Thyroid gland (tissue), 4 donors: ENCODE data around the gene ADAMTS17.

ENCODE experiments used
- POLR2A ChIP-seq, 2 donors: fragments of 450-650 bp; IDR thresholded peaks; one replicate each; pipeline ENCODE4 v1.6.1; 2017; ENCODE audit warnings: antibody characterized with exemption in 2 of 2, mild to moderate bottlenecking in 2 of 2, moderate library complexity in 1 of 2
- TF ChIP-seq, protein P1 (sequence below), 6 experiments: fragments of 200-600 bp in 3 of 6; fragments of 450-650 bp in 3 of 6; sonication (generic) in 3 of 6; IDR thresholded peaks; one replicate each; pipeline ENCODE4 v1.5.1; 2016 to 2019; ENCODE audit warnings: antibody characterized with exemption in 6 of 6, mild to moderate bottlenecking in 2 of 6, inconsistent platforms in 1 of 6, moderate library complexity in 1 of 6

DNA sequence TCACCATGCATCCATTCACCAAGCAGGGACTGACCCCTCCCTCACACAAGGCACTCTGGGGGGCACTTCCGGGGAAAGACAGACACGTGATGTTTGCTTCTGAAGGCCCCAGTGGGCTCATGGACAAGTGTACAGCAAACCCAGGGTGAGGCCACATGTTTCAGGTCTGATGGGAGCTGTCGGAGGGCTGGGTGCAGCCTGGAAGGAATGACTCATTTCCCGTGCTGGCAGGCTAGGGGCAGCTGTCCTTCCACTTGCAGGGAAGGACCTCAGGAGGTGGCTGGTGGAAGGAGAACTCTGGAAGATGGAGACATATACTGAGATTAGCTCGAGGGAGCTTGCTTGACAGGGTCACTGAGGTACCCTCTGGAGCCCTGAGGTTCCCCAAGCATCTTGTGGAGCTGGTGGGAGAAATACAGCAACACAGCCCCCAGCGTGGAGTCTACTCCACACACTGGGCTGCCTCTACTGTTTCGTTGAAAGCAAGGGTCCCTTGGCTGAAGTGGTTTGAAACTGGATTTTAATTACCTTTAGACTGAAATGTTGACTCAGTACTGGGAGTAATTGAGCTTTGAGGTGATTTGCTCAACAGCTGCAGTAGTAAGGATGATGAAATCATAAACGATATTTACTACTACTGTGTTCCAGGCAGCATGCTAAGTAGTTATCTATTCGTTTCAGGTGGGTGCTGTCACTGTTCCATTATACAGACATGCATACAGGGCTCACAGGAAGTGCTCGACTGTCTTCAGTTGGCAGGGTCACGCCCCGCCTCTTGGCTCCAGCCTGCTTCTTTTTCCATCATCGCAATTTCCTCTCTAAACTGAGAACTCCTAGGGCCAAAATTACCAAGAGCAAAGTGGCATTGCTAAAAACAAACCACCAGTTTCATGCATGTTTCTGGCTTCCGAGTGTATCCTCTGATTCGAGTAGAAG, 230.4 kb downstream of the ADAMTS17 start:
- TF ChIP-seq POLR2A (IDR thresholded peaks at IDR 0.05), result no peak
- TF ChIP-seq, protein P1, sequence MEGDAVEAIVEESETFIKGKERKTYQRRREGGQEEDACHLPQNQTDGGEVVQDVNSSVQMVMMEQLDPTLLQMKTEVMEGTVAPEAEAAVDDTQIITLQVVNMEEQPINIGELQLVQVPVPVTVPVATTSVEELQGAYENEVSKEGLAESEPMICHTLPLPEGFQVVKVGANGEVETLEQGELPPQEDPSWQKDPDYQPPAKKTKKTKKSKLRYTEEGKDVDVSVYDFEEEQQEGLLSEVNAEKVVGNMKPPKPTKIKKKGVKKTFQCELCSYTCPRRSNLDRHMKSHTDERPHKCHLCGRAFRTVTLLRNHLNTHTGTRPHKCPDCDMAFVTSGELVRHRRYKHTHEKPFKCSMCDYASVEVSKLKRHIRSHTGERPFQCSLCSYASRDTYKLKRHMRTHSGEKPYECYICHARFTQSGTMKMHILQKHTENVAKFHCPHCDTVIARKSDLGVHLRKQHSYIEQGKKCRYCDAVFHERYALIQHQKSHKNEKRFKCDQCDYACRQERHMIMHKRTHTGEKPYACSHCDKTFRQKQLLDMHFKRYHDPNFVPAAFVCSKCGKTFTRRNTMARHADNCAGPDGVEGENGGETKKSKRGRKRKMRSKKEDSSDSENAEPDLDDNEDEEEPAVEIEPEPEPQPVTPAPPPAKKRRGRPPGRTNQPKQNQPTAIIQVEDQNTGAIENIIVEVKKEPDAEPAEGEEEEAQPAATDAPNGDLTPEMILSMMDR (IDR thresholded peaks at IDR 0.05), result no peak
